ENCODE results near the gene CHST5. TPM values are rescaled to one million over a fixed set of nuclear protein-coding genes. Genes with fewer than 3 reads are reported as not detected.

Gene CHST5
- polyA plus RNA-seq, 1 donor (not counting 4 experiments of a cell fraction or from before 2014, with no cell fraction given): 0.12 TPM

GRCh38 chr16:75579281-75579834 is 43.5 kb upstream of the CHST5 start:
- no peaks in the 10 kb centered on the region for H3K79me2 ChIP-seq (ENCODE audit: control insufficient read depth, insufficient read depth, low read length)
- H3K9me3 ChIP-seq (ENCODE audit: control insufficient read depth, low read depth, low read length): no peaks in the 10 kb centered on the region
- no peak overlapping the region for H3K27ac ChIP-seq (ENCODE audit: control insufficient read depth, insufficient read depth, low read length)
- TF ChIP-seq EZH2 (IDR thresholded peaks at IDR 0.05; ENCODE audit: low read length) (no peak), CTCF (optimal IDR thresholded peaks at IDR 0.05 in 1 of 3, IDR thresholded peaks at IDR 0.05 in 1 of 3, conservative IDR thresholded peaks at IDR 0.05 in 1 of 3; ENCODE audit: extremely low read depth in 1 of 3, insufficient read depth in 2 of 3, low read length in 3 of 3) (no peak)
- FAIRE-seq: no peak
- H3K4me1 ChIP-seq (ENCODE audit: control insufficient read depth, extremely low read depth, insufficient read depth, low read length): no peaks in the 10 kb centered on the region
- no peak overlapping the region for H3K4me3 ChIP-seq (ENCODE audit: control insufficient read depth in 2 of 3, extremely low read depth in 1 of 3, insufficient read depth in 2 of 3, low read depth in 1 of 3, low read length in 3 of 3)
- no peak overlapping the region for H2AFZ ChIP-seq (ENCODE audit: control insufficient read depth, low read length)
- H3K27me3 ChIP-seq (ENCODE audit: control insufficient read depth, extremely low read depth, insufficient read depth, low read length): no peaks in the 10 kb centered on the region
- no peak overlapping the region for H3K9ac ChIP-seq (ENCODE audit: control insufficient read depth, extremely low read depth, insufficient read depth, low read length)
- H3K4me2 ChIP-seq (ENCODE audit: control insufficient read depth, extremely low read depth, insufficient read depth, low read depth, low read length): no peak overlapping the region
- dilution Hi-C loops (cut with MboI; ENCODE audit: extremely low pct_ligation_motif_present, low sequenced_read_pairs): no loop called here
- H3K9me1 ChIP-seq (ENCODE audit: control insufficient read depth, extremely low read depth, insufficient read depth, low read length): no peaks in the 10 kb centered on the region
- no peak for DNase-seq (ENCODE audit: low read depth, low spot score)
- H4K20me1 ChIP-seq (ENCODE audit: control insufficient read depth, extremely low read depth, insufficient read depth, low read length): no peaks in the 10 kb centered on the region
- H3K36me3 ChIP-seq (ENCODE audit: control insufficient read depth in 2 of 2, extremely low read depth in 1 of 2, insufficient read depth in 2 of 2, low read length in 2 of 2): peaks cover 6 to 12% of the 10 kb centered on the region in 2 experiments

- Histone ChIP-seq H3K36me3 (ENCODE audit: control insufficient read depth in 2 of 2, extremely low read depth in 1 of 2, insufficient read depth in 2 of 2, low read length in 2 of 2) (peaks cover 9 to 16% of the 10 kb centered on the region in 2 experiments), H3K9me1 (ENCODE audit: control insufficient read depth, extremely low read depth, insufficient read depth, low read length) (no peaks in the 10 kb centered on the region), H3K9me3 (ENCODE audit: control insufficient read depth, low read depth, low read length) (no peaks in the 10 kb centered on the region), H3K4me1 (ENCODE audit: control insufficient read depth, extremely low read depth, insufficient read depth, low read length) (no peaks in the 10 kb centered on the region), H3K4me2 (ENCODE audit: control insufficient read depth, extremely low read depth, insufficient read depth, low read depth, low read length) (no peak overlapping the region), H3K27ac (ENCODE audit: control insufficient read depth, insufficient read depth, low read length) (no peak overlapping the region), H4K20me1 (ENCODE audit: control insufficient read depth, extremely low read depth, insufficient read depth, low read length) (no peaks in the 10 kb centered on the region), H2AFZ (ENCODE audit: control insufficient read depth, low read length) (no peak overlapping the region), H3K9ac (ENCODE audit: control insufficient read depth, extremely low read depth, insufficient read depth, low read length) (no peak overlapping the region), H3K27me3 (ENCODE audit: control insufficient read depth, extremely low read depth, insufficient read depth, low read length) (no peaks in the 10 kb centered on the region), H3K79me2 (ENCODE audit: control insufficient read depth, insufficient read depth, low read length) (no peaks in the 10 kb centered on the region), H3K4me3 (ENCODE audit: control insufficient read depth in 2 of 3, extremely low read depth in 1 of 3, insufficient read depth in 2 of 3, low read depth in 1 of 3, low read length in 3 of 3) (no peak overlapping the region)
- no peak for FAIRE-seq
- dilution Hi-C loops (cut with MboI; ENCODE audit: extremely low pct_ligation_motif_present, low sequenced_read_pairs): no loop called here
- DNase-seq (ENCODE audit: low read depth, low spot score): no peak
- no peak for TF ChIP-seq EZH2 (IDR thresholded peaks at IDR 0.05; ENCODE audit: low read length)
- no peak for TF ChIP-seq CTCF (optimal IDR thresholded peaks at IDR 0.05 in 1 of 3, IDR thresholded peaks at IDR 0.05 in 1 of 3, conservative IDR thresholded peaks at IDR 0.05 in 1 of 3; ENCODE audit: extremely low read depth in 1 of 3, insufficient read depth in 2 of 3, low read length in 3 of 3)
Observed at GRCh38 chr16:75578725-75579124, 42.8 kb upstream of the CHST5 start.
